Measurements from ENCODE around the gene PPIH. TPM values are rescaled to one million over a fixed set of nuclear protein-coding genes. Genes with fewer than 3 reads are reported as not detected.

Gene PPIH
- total RNA-seq, 2 experiments from 2014 or later, result 29.4 to 32.6 TPM

GRCh38 chr1:42676534-42677087 lies 18.4 kb downstream of the PPIH start:
- intact Hi-C loops (cut with DNase I, micrococcal nuclease), result no loop called here
- Histone ChIP-seq H3K27ac (ENCODE audit: low read depth in 1 of 2, low read length in 2 of 2) (no peak overlapping the region), H3K4me1 (ENCODE audit: insufficient read depth, low read length) (peaks cover 8% of the 10 kb centered on the region), H3K4me3 (ENCODE audit: low read length) (no peak overlapping the region), H3K9me3 (ENCODE audit: control insufficient read depth in 1 of 2, insufficient read depth in 1 of 2, low read length in 2 of 2) (no peaks in the 10 kb centered on the region), H3K27me3 (ENCODE audit: control insufficient read depth in 1 of 2, insufficient read depth in 2 of 2, low read length in 2 of 2) (no peaks in the 10 kb centered on the region), H3K36me3 (ENCODE audit: insufficient read depth, low read length) (peaks cover 31% of the 10 kb centered on the region)
- H3K27ac Mint-ChIP-seq, result no peak overlapping the region
- TF ChIP-seq CTCF (IDR thresholded peaks at IDR 0.05), result no peak
- H3K4me1 Mint-ChIP-seq (ENCODE audit: low read depth), result peaks cover 6% of the 10 kb centered on the region
- ChIA-PET CTCF (no interaction called here), POLR2A (interaction anchor here (0.6 kb wide), 1 partner anchor 1030 kb away, joined by 6 read pairs; no protein-coding TSS in a partner anchor)
- no peaks in the 10 kb centered on the region for H3K9me3 Mint-ChIP-seq
- H3K4me3 Mint-ChIP-seq, result no peak overlapping the region
- peaks cover 41% of the 10 kb centered on the region for H3K36me3 Mint-ChIP-seq (ENCODE audit: low read depth)
- no peaks in the 10 kb centered on the region for H3K27me3 Mint-ChIP-seq
- no peak for ATAC-seq (ENCODE audit: poor library complexity)
- DNase-seq, result no peak

GRCh38 chr1:42679364-42679983 lies 21.3 kb downstream of the PPIH start:
- POLR2A ChIA-PET, result interaction anchor here (4.9 kb wide), 1 partner anchor 87 kb away, joined by 75 read pairs; the partner anchor contains the start of genes C1orf50 and P3H1
- no peak overlapping the region for H3K27ac ChIP-seq (ENCODE audit: low read depth in 1 of 2, low read length in 2 of 2)
- no peak for DNase-seq
- no peaks in the 10 kb centered on the region for H3K9me3 ChIP-seq (ENCODE audit: control insufficient read depth in 1 of 2, insufficient read depth in 1 of 2, low read length in 2 of 2)
- CTCF ChIA-PET, result interaction anchor here (1.2 kb wide), 1 partner anchor 13 kb away, joined by 3 read pairs; no protein-coding TSS in a partner anchor
- H3K36me3 Mint-ChIP-seq (ENCODE audit: low read depth), result peaks cover 44% of the 10 kb centered on the region
- peaks cover 26% of the 10 kb centered on the region for H3K4me1 Mint-ChIP-seq (ENCODE audit: low read depth)
- no peak overlapping the region for H3K4me3 Mint-ChIP-seq
- H3K36me3 ChIP-seq (ENCODE audit: insufficient read depth, low read length), result peaks cover 20% of the 10 kb centered on the region
- no peaks in the 10 kb centered on the region for H3K9me3 Mint-ChIP-seq
- no peak for ATAC-seq (ENCODE audit: poor library complexity)
- peak overlapping the region; percentile 12 for H3K27ac Mint-ChIP-seq
- H3K27me3 Mint-ChIP-seq, result no peaks in the 10 kb centered on the region
- intact Hi-C loops (cut with DNase I, micrococcal nuclease), result loop anchor here in 1 of 2 experiments (2.0 kb wide), 1 partner anchor 17 kb away; no protein-coding TSS in a partner anchor
- H3K4me3 ChIP-seq (ENCODE audit: low read length), result no peak overlapping the region
- no peak for TF ChIP-seq CTCF (IDR thresholded peaks at IDR 0.05)
- H3K4me1 ChIP-seq (ENCODE audit: insufficient read depth, low read length), result peaks cover 18% of the 10 kb centered on the region
- no peaks in the 10 kb centered on the region for H3K27me3 ChIP-seq (ENCODE audit: control insufficient read depth in 1 of 2, insufficient read depth in 2 of 2, low read length in 2 of 2)

GRCh38 chr1:42680055-42680454 lies 21.8 kb downstream of the PPIH start:
- Histone ChIP-seq H3K4me3 (ENCODE audit: low read length) (no peak overlapping the region), H3K9me3 (ENCODE audit: control insufficient read depth in 1 of 2, insufficient read depth in 1 of 2, low read length in 2 of 2) (no peaks in the 10 kb centered on the region), H3K27me3 (ENCODE audit: control insufficient read depth in 1 of 2, insufficient read depth in 2 of 2, low read length in 2 of 2) (no peaks in the 10 kb centered on the region), H3K36me3 (ENCODE audit: insufficient read depth, low read length) (peaks cover 20% of the 10 kb centered on the region), H3K27ac (ENCODE audit: low read depth in 1 of 2, low read length in 2 of 2) (no peak overlapping the region), H3K4me1 (ENCODE audit: insufficient read depth, low read length) (peaks cover 23% of the 10 kb centered on the region)
- peaks cover 44% of the 10 kb centered on the region for H3K36me3 Mint-ChIP-seq (ENCODE audit: low read depth)
- DNase-seq, result no peak
- ChIA-PET CTCF (interaction anchor here (0.7 kb wide), 1 partner anchor 13 kb away, joined by 3 read pairs; no protein-coding TSS in a partner anchor), POLR2A (interaction anchor here (4.3 to 5.1 kb wide), 3 partner anchors 12 to 87 kb away, joined by 37 to 171 read pairs (median 75); partner anchors contain the start of genes C1orf50, P3H1 and PPIH)
- H3K9me3 Mint-ChIP-seq, result no peaks in the 10 kb centered on the region
- H3K4me1 Mint-ChIP-seq (ENCODE audit: low read depth), result peaks cover 32% of the 10 kb centered on the region
- no peak for TF ChIP-seq CTCF (IDR thresholded peaks at IDR 0.05)
- peak overlapping the region; percentile 45 for H3K4me3 Mint-ChIP-seq
- intact Hi-C loops (cut with DNase I, micrococcal nuclease), result loop anchor here (5.0 to 10.0 kb wide), 7 partner anchors 223 to 1315 kb away; partner anchors contain the start of genes FOXJ3 (in 2 of the 2), CFAP57 (in 1 of the 2), EBNA1BP2 (in 1 of the 2) and FOXO6 (in 1 of the 2)
- H3K27me3 Mint-ChIP-seq, result no peaks in the 10 kb centered on the region
- peak overlapping the region; percentile 94 for H3K27ac Mint-ChIP-seq
- ATAC-seq (ENCODE audit: poor library complexity), result no peak
